Ecto neural progenitor cell (in vitro differentiated cells): Measurements from ENCODE around the gene CDCA4.
"Not testable (repeated sequence)": the region's sequence is repeated elsewhere in the genome, so short reads cannot be mapped to it uniquely, and the experiment has no call there.

Source experiments
- DNase-seq: peaks from one replicate; pipeline ENCODE4 v3.0.0-alpha.2; 2018; ENCODE audit warnings: low spot score

The CDCA4 gene

GRCh38 chr14:105020815-105021655 lies at the start of gene CDCA4:
Gene CDCA4 (minus strand): TSS chr14:105021083. CDS start chr14:105011929, 9,154 bp downstream.
- DNase-seq: peak; percentile 99

DNA sequence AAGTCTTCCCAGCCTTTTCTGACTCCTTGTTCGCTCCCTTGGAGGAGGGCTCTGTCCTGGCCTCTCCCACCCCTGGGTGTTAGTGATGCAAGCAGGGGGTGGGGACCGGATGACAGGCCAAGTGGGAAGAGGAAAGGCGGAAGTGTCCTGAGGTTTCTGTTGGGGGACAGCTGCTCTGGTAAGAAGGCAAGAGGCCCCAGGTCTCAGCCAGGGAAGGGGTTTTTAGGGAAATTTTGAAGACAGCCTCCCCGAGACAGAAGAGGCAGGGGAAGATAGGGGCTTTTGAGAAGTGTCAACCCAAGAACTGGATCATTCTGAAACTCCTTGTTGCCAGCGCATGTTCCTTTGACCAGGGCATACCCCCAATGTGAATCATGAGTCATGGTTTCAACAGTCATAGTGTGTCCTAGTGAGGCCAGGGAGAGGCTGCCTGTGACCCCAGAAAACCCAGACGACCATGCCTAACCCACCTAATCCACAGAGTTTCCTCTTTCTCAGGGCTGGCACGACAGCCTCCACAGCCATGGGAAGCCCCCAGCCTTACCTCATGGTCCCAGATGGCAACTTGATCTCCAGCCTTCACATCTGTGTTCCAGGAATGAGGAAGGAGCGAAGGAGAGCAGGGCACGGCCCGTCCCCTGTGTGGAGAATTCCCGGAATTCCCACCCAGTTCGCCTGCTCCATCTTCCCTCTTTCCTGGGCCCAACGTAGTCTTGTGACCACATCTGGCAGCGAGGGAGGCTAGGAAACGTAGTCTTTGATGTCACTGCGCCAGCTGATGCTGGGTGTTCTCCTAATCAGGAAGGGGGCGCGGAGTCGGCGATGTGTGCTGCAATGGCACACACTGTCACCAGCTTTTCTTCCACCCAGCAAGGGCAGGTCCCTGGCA lies 49.2 kb upstream of the CDCA4 start:
- DNase-seq: no peak

- DNase-seq: no peak
Measured at GRCh38 chr14:105069522-105069870, 48.6 kb upstream of the CDCA4 start.

- DNase-seq: no peak
Measured at GRCh38 chr14:105068818-105069217, 47.9 kb upstream of the CDCA4 start.

DNA sequence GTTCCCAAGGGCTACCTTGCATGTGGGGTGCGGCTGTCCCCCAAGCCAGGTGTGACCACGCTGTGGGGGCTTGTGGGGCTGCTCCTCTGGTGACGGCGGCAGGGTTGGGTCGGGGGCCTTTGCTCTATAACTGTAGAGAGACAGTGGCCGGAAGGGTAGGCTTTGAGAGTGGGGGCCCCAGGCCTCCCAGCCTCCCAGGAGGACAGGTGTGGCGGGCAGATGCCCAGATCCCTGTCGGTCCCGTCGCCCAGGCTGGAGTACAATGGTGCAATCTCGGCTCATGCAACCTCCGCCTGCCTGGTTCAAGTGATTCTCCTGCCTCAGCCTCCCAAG lies 47.1 kb upstream of the CDCA4 start:
- no peak for DNase-seq

DNA sequence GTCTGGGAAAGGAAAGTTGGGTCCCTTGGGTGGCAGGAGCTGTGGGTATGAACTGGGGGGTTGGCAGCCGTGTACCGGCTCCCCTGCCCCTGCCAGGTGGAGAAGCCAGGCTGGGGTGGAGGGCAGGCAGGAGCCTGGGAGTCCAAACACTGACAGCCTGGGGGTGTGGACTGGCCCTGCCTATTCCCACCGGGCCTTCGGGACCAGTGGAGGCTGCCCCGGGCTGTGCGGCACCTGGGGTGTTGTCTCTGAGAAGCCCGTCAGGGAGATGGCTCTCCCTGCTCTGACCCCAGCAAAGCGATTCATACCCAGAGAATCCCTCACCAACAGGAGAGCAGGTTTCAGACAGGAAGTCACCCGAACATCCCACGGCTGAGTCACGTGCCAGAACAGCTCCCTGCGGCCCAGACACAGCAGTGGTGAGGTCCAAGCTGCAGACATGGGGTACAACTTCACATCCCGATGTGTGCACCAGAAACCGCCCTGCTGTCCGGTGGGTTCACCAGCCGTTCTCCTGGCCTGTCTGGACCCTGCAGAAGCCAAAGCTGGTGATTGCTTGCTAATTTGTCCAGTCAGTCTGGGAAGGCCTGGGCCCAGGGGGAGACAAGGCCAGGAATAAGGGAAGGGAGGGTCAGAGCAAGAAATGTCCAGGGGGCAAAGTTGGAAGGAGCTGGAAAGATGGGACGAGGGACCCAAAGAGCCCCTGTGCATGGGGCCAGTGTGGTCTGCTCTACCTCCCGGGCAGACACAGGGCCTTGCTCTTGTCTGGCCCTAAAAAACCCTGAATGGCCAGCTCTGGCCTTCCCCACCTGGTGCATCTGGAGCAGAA lies 46.5 kb upstream of the CDCA4 start:
- peak; percentile 38 for DNase-seq

- DNase-seq: peak; percentile 51
Measured at GRCh38 chr14:105066240-105067071, 45.6 kb upstream of the CDCA4 start.

DNA sequence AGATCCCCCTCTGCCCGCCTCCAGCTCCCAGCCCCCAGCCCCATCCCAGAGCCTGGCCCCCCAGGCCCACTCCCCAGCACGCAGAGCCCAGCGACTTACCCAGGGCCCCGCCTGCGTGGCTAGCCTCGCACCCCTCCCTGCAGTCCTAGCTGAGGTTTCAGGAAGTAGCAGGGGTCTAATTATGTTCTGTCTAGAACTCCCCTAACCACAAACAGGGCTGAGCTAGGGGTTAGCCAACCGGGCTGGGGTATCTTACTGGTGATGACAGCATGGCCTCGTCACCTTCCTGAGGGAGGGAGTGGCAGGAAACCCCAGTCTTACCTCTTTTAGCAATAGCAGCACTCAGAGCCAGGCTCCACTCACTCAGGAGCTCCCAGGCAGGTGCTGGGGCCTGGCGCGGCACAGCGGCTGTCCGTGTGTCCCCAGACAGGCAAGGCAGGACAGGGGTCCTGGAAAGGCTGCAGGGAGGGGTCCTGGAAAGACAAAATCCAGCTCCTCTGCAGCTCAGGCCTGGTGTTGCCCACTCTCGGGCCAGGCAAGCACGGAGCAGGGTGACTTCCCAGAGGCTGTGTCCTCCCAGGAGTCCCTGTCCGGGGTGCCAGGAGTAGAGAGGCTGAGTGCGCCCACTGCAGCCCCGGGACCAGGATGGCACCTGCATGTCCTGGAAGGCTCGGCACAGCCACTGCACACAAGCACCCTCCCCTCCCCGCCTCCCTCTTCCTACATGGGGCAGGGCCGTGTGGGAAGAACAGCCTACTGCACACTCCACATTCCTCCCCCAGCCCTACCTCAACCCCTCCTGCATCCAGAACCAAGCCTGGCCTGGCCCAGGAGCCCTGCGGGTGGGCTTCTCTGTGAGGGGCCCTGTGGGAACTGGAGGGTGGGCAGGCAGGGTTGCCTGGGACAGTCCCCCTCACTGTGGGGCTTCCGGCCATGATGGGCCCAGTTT lies 44.7 kb upstream of the CDCA4 start, which contains the start of gene GPR132:
Gene GPR132, minus strand, starts transcription at position 151 of the 949 bp plus-strand sequence. CDS start 10,010 bp downstream, outside the sequence.
- DNase-seq: peak; percentile 51

GRCh38 chr14:105064721-105065143 lies 43.8 kb upstream of the CDCA4 start:
- DNase-seq: peak; percentile 55

DNA sequence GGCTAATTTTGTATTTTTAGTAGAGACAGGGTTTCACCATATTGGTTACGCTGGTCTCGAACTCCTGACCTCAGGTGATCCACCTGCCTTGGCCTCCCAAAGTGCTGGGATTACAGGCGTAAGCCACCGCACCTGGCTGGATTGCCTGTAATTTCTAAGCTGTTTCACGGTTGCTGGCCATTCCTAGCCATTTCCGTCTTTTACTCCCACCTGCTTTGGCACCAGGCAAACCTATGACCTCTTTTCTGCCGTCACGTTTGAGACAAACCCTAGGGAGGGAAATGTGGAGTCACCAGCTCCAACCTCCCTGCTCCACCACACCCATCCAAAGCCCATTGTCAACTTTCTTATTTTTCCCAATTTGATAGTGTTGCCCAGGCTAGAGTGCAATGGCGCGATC lies 43.1 kb upstream of the CDCA4 start:
- no peak for DNase-seq

GRCh38 chr14:105063506-105063905 lies 42.6 kb upstream of the CDCA4 start:
- DNase-seq: not testable (repeated sequence)

DNA sequence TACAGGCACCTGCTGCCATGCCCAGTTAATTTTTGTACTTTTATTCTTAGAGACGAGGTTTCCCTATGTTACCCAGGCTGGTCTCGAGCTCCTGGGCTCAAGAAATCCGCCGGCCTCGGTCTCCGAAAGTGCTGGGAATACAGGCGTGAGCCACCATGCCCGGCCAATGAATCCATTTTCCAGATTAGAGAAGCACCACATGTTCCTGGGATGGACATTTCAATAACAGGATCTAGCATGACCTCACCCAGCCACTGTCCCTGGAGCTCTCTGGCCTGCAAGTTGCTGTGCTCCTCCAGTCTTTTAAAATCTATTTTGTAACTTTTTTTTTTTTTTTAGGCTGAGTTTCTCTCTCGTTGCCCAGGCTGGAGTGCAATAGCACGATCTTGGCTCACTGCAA lies 42.2 kb upstream of the CDCA4 start:
- DNase-seq: peak; percentile 37

DNA sequence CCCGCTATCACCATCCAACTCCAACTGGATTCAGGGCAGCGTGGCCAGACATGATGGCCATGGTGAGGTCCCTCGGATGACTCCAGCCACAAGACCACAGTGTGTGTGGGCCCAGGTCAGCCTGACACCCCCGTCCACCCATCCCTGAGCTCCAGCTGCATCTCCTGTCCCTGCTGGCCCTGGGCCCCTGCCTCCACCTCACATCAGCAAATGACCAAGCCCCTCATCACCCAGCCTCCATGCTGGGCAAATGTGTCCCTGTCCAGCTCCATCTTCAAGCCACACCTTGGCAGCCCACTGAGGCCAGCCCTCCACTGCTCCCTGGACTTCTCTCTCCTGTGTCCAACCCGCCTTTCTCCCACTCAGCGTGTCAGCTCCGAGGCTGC lies 41.2 kb upstream of the CDCA4 start:
- DNase-seq: peak; percentile 37

DNA sequence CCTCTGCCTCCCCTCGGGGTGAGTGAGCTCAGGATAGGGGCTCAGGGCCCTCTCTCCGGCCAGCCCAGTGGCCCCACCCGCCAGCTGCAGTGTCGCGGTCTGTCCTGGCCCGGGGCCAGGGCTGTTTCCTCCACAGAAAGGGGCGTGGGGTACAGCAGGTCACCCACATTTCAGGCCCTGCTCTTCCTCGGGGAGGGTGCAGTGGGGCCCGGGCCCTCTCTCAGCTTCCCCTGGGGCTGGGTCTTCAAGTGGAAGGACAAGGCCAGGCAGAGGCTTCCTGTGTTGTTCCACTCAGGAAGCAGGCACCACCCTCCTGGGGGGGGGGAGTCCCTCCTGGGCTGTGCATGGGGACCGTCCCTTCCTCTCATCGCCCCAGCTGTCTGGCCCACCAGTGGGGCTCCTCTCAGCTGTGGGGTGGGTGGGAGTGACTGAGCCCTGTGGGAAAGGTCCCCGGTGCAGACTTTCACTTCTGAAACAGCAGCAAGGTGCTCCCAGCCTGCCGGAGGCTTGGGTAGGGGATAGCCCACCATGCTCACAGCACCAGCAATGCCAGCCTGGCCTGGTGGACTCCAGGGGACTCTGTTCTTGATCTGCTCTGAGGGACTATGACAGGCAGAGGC lies 40.7 kb upstream of the CDCA4 start:
- DNase-seq: peak; percentile 50

- peak; percentile 50 for DNase-seq
Measured at GRCh38 chr14:105060751-105061427, 40.0 kb upstream of the CDCA4 start.

GRCh38 chr14:105059925-105060565 lies 39.2 kb upstream of the CDCA4 start:
- DNase-seq: peak; percentile 43

DNA sequence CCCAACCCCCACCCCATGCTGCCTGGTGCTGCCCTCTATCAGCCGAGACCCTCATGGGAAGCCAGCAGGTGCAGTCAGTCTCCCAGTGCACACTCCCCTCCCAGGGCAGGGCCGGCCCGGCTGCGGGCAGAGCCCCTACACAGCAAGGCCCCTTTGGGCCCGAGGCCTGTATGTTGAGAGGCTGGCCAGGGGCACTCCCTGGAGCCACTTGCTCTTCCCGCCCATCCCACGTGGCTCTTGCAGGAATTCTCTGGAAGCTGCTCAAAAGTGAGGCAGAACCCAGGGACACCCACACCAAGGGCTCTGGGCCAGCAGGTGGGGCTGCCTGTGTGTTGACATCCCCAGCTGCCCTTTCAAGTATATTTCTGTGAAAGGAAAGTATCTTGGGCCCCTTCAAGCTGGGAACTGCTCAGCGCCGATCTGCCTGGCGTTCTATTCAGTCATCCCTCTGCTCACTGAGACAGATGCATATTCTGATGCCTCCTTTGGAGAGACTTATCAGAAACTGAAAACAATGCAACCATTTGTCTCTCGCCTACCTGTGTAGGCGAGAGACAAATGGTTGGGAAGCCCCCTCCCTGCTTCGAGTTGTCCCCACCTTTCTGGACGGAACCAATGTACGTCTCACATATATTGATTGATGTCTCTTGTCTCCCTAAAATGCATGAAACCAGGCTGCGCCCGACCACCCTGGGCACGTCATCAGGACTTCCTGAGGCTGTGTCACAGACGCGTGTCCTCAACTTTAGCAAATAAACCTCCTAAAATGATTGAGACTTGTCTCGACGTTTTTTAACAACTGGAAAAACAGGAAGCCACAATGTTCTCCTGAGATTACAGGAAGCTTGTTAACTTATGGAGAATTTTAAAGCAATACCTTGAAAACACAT lies 38.4 kb upstream of the CDCA4 start:
- no peak for DNase-seq
